Measurements from ENCODE around the gene GRPEL2.

GRPEL2 gene

GRCh38 chr5:149326611-149327010 lies 18.7 kb upstream of the GRPEL2 start:
- Mint-ChIP-seq H3K4me3 (no peak overlapping the region), H3K27me3 (ENCODE audit: low read depth) (no peaks in the 10 kb centered on the region), H3K4me1 (peaks cover 25% of the 10 kb centered on the region), H3K9me3 (no peaks in the 10 kb centered on the region), H3K27ac (no peak overlapping the region), H3K36me3 (ENCODE audit: low read depth) (no peaks in the 10 kb centered on the region)
- no peak for TF ChIP-seq CTCF (IDR thresholded peaks at IDR 0.05; ENCODE audit: unreplicated experiment in 3 of 3)

GRCh38 chr5:149328177-149328576 lies 17.1 kb upstream of the GRPEL2 start:
- Mint-ChIP-seq H3K4me1 (peaks cover 13% of the 10 kb centered on the region), H3K27me3 (ENCODE audit: low read depth) (no peaks in the 10 kb centered on the region), H3K36me3 (ENCODE audit: low read depth) (no peaks in the 10 kb centered on the region), H3K9me3 (no peaks in the 10 kb centered on the region), H3K27ac (no peak overlapping the region), H3K4me3 (no peak overlapping the region)
- no peak for TF ChIP-seq CTCF (IDR thresholded peaks at IDR 0.05; ENCODE audit: unreplicated experiment in 3 of 3)

GRCh38 chr5:149333711-149334443 lies 11.4 kb upstream of the GRPEL2 start:
- H3K4me3 Mint-ChIP-seq: no peak overlapping the region
- no peak for TF ChIP-seq CTCF (IDR thresholded peaks at IDR 0.05; ENCODE audit: unreplicated experiment in 3 of 3)
- no peak overlapping the region for H3K27ac Mint-ChIP-seq
- H3K4me1 Mint-ChIP-seq: peaks cover 8% of the 10 kb centered on the region
- H3K27me3 Mint-ChIP-seq (ENCODE audit: low read depth): no peaks in the 10 kb centered on the region
- no peaks in the 10 kb centered on the region for H3K36me3 Mint-ChIP-seq (ENCODE audit: low read depth)
- H3K9me3 Mint-ChIP-seq: no peaks in the 10 kb centered on the region

GRCh38 chr5:149337736-149338135 lies 7.6 kb upstream of the GRPEL2 start:
- H3K4me3 Mint-ChIP-seq: peak overlapping the region in 1 of 3 experiments; percentile 38
- H3K4me1 Mint-ChIP-seq: peaks cover 8% of the 10 kb centered on the region
- H3K27ac Mint-ChIP-seq: no peak overlapping the region
- H3K36me3 Mint-ChIP-seq (ENCODE audit: low read depth): no peaks in the 10 kb centered on the region
- no peaks in the 10 kb centered on the region for H3K27me3 Mint-ChIP-seq (ENCODE audit: low read depth)
- H3K9me3 Mint-ChIP-seq: no peaks in the 10 kb centered on the region
- no peak for TF ChIP-seq CTCF (IDR thresholded peaks at IDR 0.05; ENCODE audit: unreplicated experiment in 3 of 3)

- Mint-ChIP-seq H3K4me3 (no peak overlapping the region), H3K4me1 (peaks cover 8% of the 10 kb centered on the region), H3K36me3 (ENCODE audit: low read depth) (no peaks in the 10 kb centered on the region), H3K27ac (no peak overlapping the region), H3K9me3 (no peaks in the 10 kb centered on the region), H3K27me3 (ENCODE audit: low read depth) (no peaks in the 10 kb centered on the region)
- no peak for TF ChIP-seq CTCF (IDR thresholded peaks at IDR 0.05; ENCODE audit: unreplicated experiment in 3 of 3)
These were observed 6.9 kb upstream of the GRPEL2 start for GRCh38 chr5:149338364-149338763.

GRCh38 chr5:149340920-149341319 lies 4.4 kb upstream of the GRPEL2 start:
- H3K4me1 Mint-ChIP-seq: peaks cover 22% of the 10 kb centered on the region
- H3K4me3 Mint-ChIP-seq: no peak overlapping the region
- H3K27me3 Mint-ChIP-seq (ENCODE audit: low read depth): no peaks in the 10 kb centered on the region
- no peaks in the 10 kb centered on the region for H3K36me3 Mint-ChIP-seq (ENCODE audit: low read depth)
- TF ChIP-seq CTCF (IDR thresholded peaks at IDR 0.05; ENCODE audit: unreplicated experiment in 3 of 3): no peak
- no peak overlapping the region for H3K27ac Mint-ChIP-seq
- no peaks in the 10 kb centered on the region for H3K9me3 Mint-ChIP-seq

Data from nephron (organoid).